ENCODE data around the gene TRIO.

DNA sequence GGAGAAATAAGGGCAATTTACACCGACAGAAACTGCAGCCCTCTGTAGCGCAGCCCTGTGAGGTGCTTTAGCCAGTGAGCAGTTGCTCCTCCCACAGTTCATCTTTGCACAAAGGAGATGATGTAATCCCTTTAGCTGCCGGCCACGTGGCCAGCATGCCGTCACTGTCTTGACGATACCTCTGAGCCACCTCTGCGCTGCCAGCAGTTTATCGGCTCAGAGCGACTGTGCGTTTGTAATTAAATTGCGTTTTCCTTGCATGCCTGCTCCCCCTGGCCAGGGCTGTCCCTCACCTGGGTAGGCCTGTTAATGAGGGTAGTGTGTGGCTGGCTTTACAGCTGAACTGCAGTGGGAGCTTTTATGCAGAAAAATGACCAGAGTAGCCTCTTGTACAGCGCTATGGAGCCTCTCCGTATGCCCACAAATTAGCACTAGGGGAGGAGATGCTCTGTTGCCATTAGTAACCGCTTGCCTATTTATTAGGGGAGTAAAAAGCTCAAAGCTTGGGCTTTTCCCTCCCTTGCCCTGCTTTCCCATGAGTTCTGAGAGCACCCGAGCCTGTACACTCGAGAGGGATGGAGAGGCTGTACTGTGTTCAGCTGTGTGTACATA, 107.0 kb downstream of the TRIO start:
- TF ChIP-seq CTCF (IDR thresholded peaks at IDR 0.05) (no peak), EP300 (IDR thresholded peaks at IDR 0.05) (peak in 1 of 2 donors; percentile 37), POLR2A (IDR thresholded peaks at IDR 0.05) (peak in 1 of 2 donors; percentile 25)
